PC-3 (cell line): Measurements from ENCODE around the gene C12orf75. TPM values are rescaled to one million over a fixed set of nuclear protein-coding genes. Genes with fewer than 3 reads are reported as not detected.

Source experiments
- ATAC-seq: fragments of 200-7000 bp; cut with Tn5 transposase; 2 replicates; pipeline ENCODE4 v1.9.1; 2020; ENCODE audit warnings: mild to moderate bottlenecking, moderate library complexity
- BruUV-seq: library from RNA; stranded (reverse); fragments of 400-500 nt; replicated peaks from 2 replicates; lab custom pipeline; 2021; lab: Mats Ljungman, UMichigan
- CTCF ChIA-PET: fragments of 300-600 bp; sonication (Branson Sonifier 250); formaldehyde crosslinking; loops from one replicate; lab custom pipeline; 2022; ENCODE audit warnings: antibody characterized with exemption; lab: Charles Lee
- POLR2A ChIA-PET: fragments of 300-600 bp; sonication (Branson Sonifier 250); formaldehyde crosslinking; loops from one replicate; lab custom pipeline; 2022; ENCODE audit warnings: antibody characterized with exemption; ENCODE audit not compliant: unreplicated experiment; lab: Charles Lee
- DNase-seq: peaks from one replicate; pipeline ENCODE4 v3.0.0-alpha.2; 2015
- H2AFZ ChIP-seq: fragments of 300-600 bp; sonication (generic); 2 replicates; pipeline ENCODE4 v1.6.0; 2016; ENCODE audit warnings: antibody characterized with exemption, low read length
- H3F3A ChIP-seq: fragments of 300-600 bp; sonication (generic); one replicate; pipeline ENCODE4 v1.6.0; 2017; ENCODE audit warnings: antibody characterized with exemption, low read length, control low read depth, mild to moderate bottlenecking; ENCODE audit not compliant: unreplicated experiment
- H3K27ac ChIP-seq: fragments of 300-600 bp; sonication (generic); 2 replicates; pipeline ENCODE4 v1.5.1; 2016; ENCODE audit warnings: mild to moderate bottlenecking, low read length
- H3K27me3 ChIP-seq: fragments of 300-600 bp; sonication (generic); 2 replicates; pipeline ENCODE4 v1.6.1; 2016; ENCODE audit warnings: low read length, mixed read lengths
- H3K36me3 ChIP-seq: fragments of 300-600 bp; sonication (generic); 2 replicates; pipeline ENCODE4 v1.6.1; 2016; ENCODE audit warnings: low read depth, mixed run types, low read length, mixed read lengths
- H3K4me1 ChIP-seq: fragments of 300-600 bp; sonication (generic); 2 replicates; pipeline ENCODE4 v1.5.1; 2016; ENCODE audit warnings: low read length; ENCODE audit not compliant: insufficient read depth
- H3K4me2 ChIP-seq: fragments of 300-600 bp; sonication (generic); 2 replicates; pipeline ENCODE4 v1.6.0; 2016; ENCODE audit warnings: low read length
- H3K4me3 ChIP-seq: fragments of 300-600 bp; sonication (generic); 2 replicates; pipeline ENCODE4 v1.5.1; 2016; ENCODE audit warnings: mild to moderate bottlenecking, low read length, mixed read lengths
- H3K79me2 ChIP-seq: fragments of 300-600 bp; sonication (generic); 2 replicates; pipeline ENCODE4 v1.6.1; 2017; ENCODE audit warnings: low read length, mixed read lengths
- H3K9ac ChIP-seq: fragments of 300-600 bp; sonication (generic); 2 replicates; pipeline ENCODE4 v1.6.0; 2016; ENCODE audit warnings: mild to moderate bottlenecking, low read length
- H3K9me2 ChIP-seq: fragments of 300-600 bp; sonication (generic); replicated peaks from 2 replicates; pipeline ENCODE4 v1.6.1; 2016; ENCODE audit warnings: mixed run types, low read length, mixed read lengths
- H3K9me3 ChIP-seq: fragments of 300-600 bp; sonication (generic); 2 replicates; pipeline ENCODE4 v1.6.1; 2016; ENCODE audit warnings: low read length, mixed read lengths
- H4K20me1 ChIP-seq: fragments of 300-600 bp; sonication (generic); 2 replicates; pipeline ENCODE4 v1.6.1; 2016; ENCODE audit warnings: low read length, mixed read lengths
- CTCF ChIP-seq: fragments of 300-600 bp; sonication (generic); conservative IDR thresholded peaks from 2 replicates; pipeline ENCODE4 v1.5.1; 2017; ENCODE audit warnings: antibody characterized with exemption, low read depth, mild to moderate bottlenecking, low read length
- EZH2 ChIP-seq: fragments of 300-600 bp; sonication (generic); IDR thresholded peaks from one replicate; pipeline ENCODE4 v1.6.1; 2017; ENCODE audit warnings: antibody characterized with exemption, mild to moderate bottlenecking, low read length; ENCODE audit not compliant: unreplicated experiment
- EZH2phosphoT487 ChIP-seq: fragments of 300-600 bp; sonication (generic); IDR thresholded peaks from 2 replicates; pipeline ENCODE4 v1.6.1; 2018; ENCODE audit warnings: mild to moderate bottlenecking, antibody characterized with exemption, low read length, borderline replicate concordance
- intact Hi-C: fragments of 100-400 bp; cut with micrococcal nuclease; formaldehyde crosslinking; loops from 2 replicates; pipeline ENCODE4 v1.9.0; 2023
- total RNA-seq: library from RNA; depleted of rRNA; stranded (reverse); fragments of >200 nt; gene quantifications from 2 replicates; pipeline ENCODE4 v1.2.3, GENCODE V29; 2014

The C12orf75 gene
- total RNA-seq, 1 experiment from 2014 or later: 144 TPM

- H3K4me2 ChIP-seq: no peak overlapping the region
- no peak overlapping the region for H3K27ac ChIP-seq
- no peaks in the 10 kb centered on the region for H3K9me2 ChIP-seq
- H3K9me3 ChIP-seq: no peaks in the 10 kb centered on the region
- H3K36me3 ChIP-seq: peaks cover 5% of the 10 kb centered on the region; the same call in 1 of the 2 replicates
- ChIA-PET POLR2A (interaction anchor here (0.7 kb wide), 1 partner anchor 13 kb away, joined by 4 read pairs; no protein-coding TSS in a partner anchor), CTCF (no interaction called here)
- no peak overlapping the region for H3K9ac ChIP-seq
- H3K4me3 ChIP-seq: no peak overlapping the region
- H2AFZ ChIP-seq: no peak overlapping the region
- H4K20me1 ChIP-seq: no peaks in the 10 kb centered on the region
- ATAC-seq: no peak
- no TSS peak for BruUV-seq
- intact Hi-C loops: no loop called here
- H3F3A ChIP-seq: peaks cover 5% of the 10 kb centered on the region
- H3K27me3 ChIP-seq: no peaks in the 10 kb centered on the region
- no peak for DNase-seq
- no peak for TF ChIP-seq EZH2
- TF ChIP-seq EZH2phosphoT487: no peak
- no peak for TF ChIP-seq CTCF
- H3K79me2 ChIP-seq: peaks cover 22% of the 10 kb centered on the region
- peaks cover 22% of the 10 kb centered on the region for H3K4me1 ChIP-seq
Measured at GRCh38 chr12:105348561-105348960, 18.1 kb downstream of the C12orf75 start.

GRCh38 chr12:105349138-105349537, 18.6 kb downstream of the C12orf75 start:
- Histone ChIP-seq H3K4me2 (no peak overlapping the region), H3K4me3 (no peak overlapping the region), H3K4me1 (peaks cover 23% of the 10 kb centered on the region), H3K9ac (no peak overlapping the region), H3K36me3 (peaks cover 5% of the 10 kb centered on the region; the same call in 1 of the 2 replicates), H3K27me3 (no peaks in the 10 kb centered on the region), H3K27ac (no peak overlapping the region), H3K9me3 (no peaks in the 10 kb centered on the region), H3F3A (peaks cover 5% of the 10 kb centered on the region), H2AFZ (no peak overlapping the region), H4K20me1 (no peaks in the 10 kb centered on the region), H3K79me2 (peaks cover 22% of the 10 kb centered on the region), H3K9me2 (no peaks in the 10 kb centered on the region)
- no TSS peak for BruUV-seq
- ATAC-seq (no peak), DNase-seq (no peak)
- TF ChIP-seq EZH2: no peak
- no peak for TF ChIP-seq EZH2phosphoT487
- no peak for TF ChIP-seq CTCF
- intact Hi-C loops: no loop called here
- ChIA-PET POLR2A (interaction anchor here (0.7 kb wide), 1 partner anchor 12 kb away, joined by 4 read pairs; no protein-coding TSS in a partner anchor), CTCF (no interaction called here)

GRCh38 chr12:105351523-105351922, 21.0 kb downstream of the C12orf75 start:
- ChIA-PET CTCF (no interaction called here), POLR2A (no interaction called here)
- Histone ChIP-seq H4K20me1 (no peaks in the 10 kb centered on the region), H3K4me2 (no peak overlapping the region), H3K9me3 (no peaks in the 10 kb centered on the region), H3K9me2 (no peaks in the 10 kb centered on the region), H3K9ac (no peak overlapping the region), H3K27ac (no peak overlapping the region), H3F3A (peaks cover 5% of the 10 kb centered on the region), H3K36me3 (peaks cover 5% of the 10 kb centered on the region; the same call in 1 of the 2 replicates), H3K4me1 (peaks cover 25% of the 10 kb centered on the region), H2AFZ (no peak overlapping the region), H3K4me3 (no peak overlapping the region), H3K27me3 (no peaks in the 10 kb centered on the region), H3K79me2 (peaks cover 26% of the 10 kb centered on the region)
- TF ChIP-seq EZH2phosphoT487: no peak
- TF ChIP-seq CTCF: no peak
- no peak for TF ChIP-seq EZH2
- ATAC-seq: no peak
- intact Hi-C loops: no loop called here
- BruUV-seq: no TSS peak
- no peak for DNase-seq
